Body of pancreas (tissue), 4 donors: ENCODE results near the gene KIAA0930.

Experiments used
- POLR2A ChIP-seq, 3 donors: fragments of 450-650 bp; IDR thresholded peaks; one replicate each; pipeline ENCODE4 v1.6.1; 2016; ENCODE audit warnings: antibody characterized with exemption in 3 of 3, mild to moderate bottlenecking in 2 of 3
- TF ChIP-seq, protein P1 (sequence below), 7 experiments: fragments of 450-650 bp in 4 of 7; fragments of 200-600 bp in 3 of 7; sonication (generic) in 3 of 7; IDR thresholded peaks; one replicate each; pipeline ENCODE4 v1.5.1; 2016 to 2019; ENCODE audit warnings: antibody characterized with exemption in 7 of 7

DNA sequence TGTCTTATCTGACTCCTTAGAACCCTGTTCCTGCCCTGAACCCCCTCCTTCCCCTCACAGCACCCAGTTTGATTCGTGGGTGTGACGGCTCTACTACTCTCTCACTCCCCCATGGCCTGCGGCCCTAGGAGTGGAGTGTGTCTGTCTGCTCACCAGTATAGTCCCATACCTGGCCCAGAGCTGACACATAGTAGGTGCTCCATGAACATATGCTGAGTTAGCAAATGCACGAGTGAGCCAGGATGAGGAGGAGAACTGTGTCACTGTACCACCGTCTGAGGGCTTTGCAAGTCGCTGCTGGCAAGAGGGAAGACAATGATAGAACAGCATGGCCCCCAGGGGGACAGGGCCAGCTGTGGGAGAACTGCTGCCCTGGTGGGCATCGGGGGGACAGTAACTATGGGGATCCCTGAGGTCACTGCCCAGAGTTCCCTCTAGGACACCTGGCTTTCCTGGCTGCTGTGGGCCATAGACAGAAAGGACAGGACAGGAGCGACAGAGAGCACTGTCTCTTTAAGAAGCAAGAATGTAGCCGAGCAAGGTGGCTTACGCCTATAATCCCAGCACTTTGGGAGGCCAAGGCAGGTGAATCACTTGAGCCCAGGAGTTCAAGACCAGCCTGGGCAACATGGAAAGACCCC, 19.2 kb upstream of the KIAA0930 start:
- TF ChIP-seq, protein P1, sequence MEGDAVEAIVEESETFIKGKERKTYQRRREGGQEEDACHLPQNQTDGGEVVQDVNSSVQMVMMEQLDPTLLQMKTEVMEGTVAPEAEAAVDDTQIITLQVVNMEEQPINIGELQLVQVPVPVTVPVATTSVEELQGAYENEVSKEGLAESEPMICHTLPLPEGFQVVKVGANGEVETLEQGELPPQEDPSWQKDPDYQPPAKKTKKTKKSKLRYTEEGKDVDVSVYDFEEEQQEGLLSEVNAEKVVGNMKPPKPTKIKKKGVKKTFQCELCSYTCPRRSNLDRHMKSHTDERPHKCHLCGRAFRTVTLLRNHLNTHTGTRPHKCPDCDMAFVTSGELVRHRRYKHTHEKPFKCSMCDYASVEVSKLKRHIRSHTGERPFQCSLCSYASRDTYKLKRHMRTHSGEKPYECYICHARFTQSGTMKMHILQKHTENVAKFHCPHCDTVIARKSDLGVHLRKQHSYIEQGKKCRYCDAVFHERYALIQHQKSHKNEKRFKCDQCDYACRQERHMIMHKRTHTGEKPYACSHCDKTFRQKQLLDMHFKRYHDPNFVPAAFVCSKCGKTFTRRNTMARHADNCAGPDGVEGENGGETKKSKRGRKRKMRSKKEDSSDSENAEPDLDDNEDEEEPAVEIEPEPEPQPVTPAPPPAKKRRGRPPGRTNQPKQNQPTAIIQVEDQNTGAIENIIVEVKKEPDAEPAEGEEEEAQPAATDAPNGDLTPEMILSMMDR (IDR thresholded peaks at IDR 0.05): no peak
- TF ChIP-seq POLR2A (IDR thresholded peaks at IDR 0.05): no peak
